HK-2 (cell line): ENCODE data around the gene OCIAD1.

Experiments
- DNase-seq: peaks from one replicate; pipeline ENCODE4 v3.0.0-alpha.2; 2018; ENCODE audit not compliant: unreplicated experiment

Gene OCIAD1

GRCh38 chr4:48891028-48891619 is 60.2 kb downstream of the OCIAD1 start:
- DNase-seq: no peak

- no peak for DNase-seq
Observed at GRCh38 chr4:48896845-48897244, 66.0 kb downstream of the OCIAD1 start.

- no peak for DNase-seq
Observed at GRCh38 chr4:48898733-48899431, 68.0 kb downstream of the OCIAD1 start.

- DNase-seq: no peak
Observed at GRCh38 chr4:48899432-48899749, 68.5 kb downstream of the OCIAD1 start.

- no peak for DNase-seq
Observed at GRCh38 chr4:48899950-48900349, 69.1 kb downstream of the OCIAD1 start.

- DNase-seq: no peak
Observed at GRCh38 chr4:48901196-48901595, 70.3 kb downstream of the OCIAD1 start.

- DNase-seq: no peak
Observed at GRCh38 chr4:48902266-48902665, 71.4 kb downstream of the OCIAD1 start.

- no peak for DNase-seq
Observed at GRCh38 chr4:48904101-48904500, 73.2 kb downstream of the OCIAD1 start.

GRCh38 chr4:48904541-48905142 is 73.8 kb downstream of the OCIAD1 start:
- no peak for DNase-seq

GRCh38 chr4:48905363-48906015 is 74.6 kb downstream of the OCIAD1 start:
- DNase-seq: peak; percentile 47

- DNase-seq: peak; percentile 84
Observed at GRCh38 chr4:48906206-48907173, 75.6 kb downstream of the OCIAD1 start, which contains the start of gene OCIAD2. Gene OCIAD2, minus strand, starts transcription at chr4:48906774. Its CDS starts 2,225 bp downstream, at chr4:48904549.

- DNase-seq: no peak
Observed at GRCh38 chr4:48907706-48908477, 77.0 kb downstream of the OCIAD1 start.

- no peak for DNase-seq
Observed at GRCh38 chr4:48908687-48909086, 77.8 kb downstream of the OCIAD1 start.

- peak; percentile 90 for DNase-seq
Observed at GRCh38 chr4:48909697-48910096, 78.8 kb downstream of the OCIAD1 start.

- peak; percentile 27 for DNase-seq
Observed at GRCh38 chr4:48910511-48910910, 79.6 kb downstream of the OCIAD1 start.
